Stimulated activated naive CD8-positive, alpha-beta T cell treated with anti-CD3 and anti-CD28 coated beads, Interleukin-15, amount 100 ng/mL, for 72 hours (primary cell): ENCODE results near the gene NRSN1.
A peak's percentile ranks its signal among the peaks of the same experiment; 100 is the strongest.
"Not testable (repeated sequence)": the region's sequence is repeated elsewhere in the genome, so short reads cannot be mapped to it uniquely, and the experiment has no call there.

Source experiments
- ATAC-seq: fragments of 150-1000 bp; cut with Tn5 transposase; 2 replicates; pipeline ENCODE4 v1.10.0; 2021; ENCODE audit warnings: mild to moderate bottlenecking, moderate library complexity
- DNase-seq, 2 donors: peaks; one replicate each; pipeline ENCODE4 v3.0.0; 2021 to 2022
- H3K27ac Mint-ChIP-seq, 2 donors: one replicate each; pipeline ENCODE4 v1.8.0; 2022; ENCODE audit warnings: mild to moderate bottlenecking in 2 of 2, mixed read lengths in 2 of 2, moderate library complexity in 2 of 2
- H3K27me3 Mint-ChIP-seq: one replicate; pipeline ENCODE4 v1.8.0; 2022; ENCODE audit warnings: mixed read lengths
- H3K4me1 Mint-ChIP-seq: one replicate; pipeline ENCODE4 v1.8.0; 2022; ENCODE audit warnings: mild to moderate bottlenecking, mixed read lengths
- H3K4me3 Mint-ChIP-seq, 2 donors: one replicate each; pipeline ENCODE4 v1.8.0; 2022; ENCODE audit warnings: mild to moderate bottlenecking in 2 of 2, mixed read lengths in 2 of 2, moderate library complexity in 1 of 2
- H3K9me3 Mint-ChIP-seq, 2 donors: one replicate each; pipeline ENCODE4 v1.8.0; 2022; ENCODE audit warnings: mixed read lengths in 2 of 2

NRSN1 gene

GRCh38 chr6:24122139-24122538 lies 3.9 kb upstream of the NRSN1 start:
- ATAC-seq (no peak), DNase-seq (no peak)
- H3K27me3 Mint-ChIP-seq, result peaks cover 32% of the 10 kb centered on the region
- H3K4me1 Mint-ChIP-seq, result no peaks in the 10 kb centered on the region
- H3K9me3 Mint-ChIP-seq, result peaks cover 7 to 9% of the 10 kb centered on the region in 2 donors
- no peak overlapping the region for H3K27ac Mint-ChIP-seq
- no peak overlapping the region for H3K4me3 Mint-ChIP-seq

- H3K4me1 Mint-ChIP-seq, result no peaks in the 10 kb centered on the region
- DNase-seq (peak in 1 of 2 donors; percentile 11), ATAC-seq (no peak)
- H3K27ac Mint-ChIP-seq, result no peak overlapping the region
- H3K4me3 Mint-ChIP-seq, result no peak overlapping the region
- H3K9me3 Mint-ChIP-seq, result peaks cover 7 to 9% of the 10 kb centered on the region in 2 donors
- peaks cover 33% of the 10 kb centered on the region for H3K27me3 Mint-ChIP-seq
Measured at GRCh38 chr6:24126586-24127192, 674 bp downstream of the NRSN1 start.

GRCh38 chr6:24127316-24127715 lies 1.3 kb downstream of the NRSN1 start:
- no peaks in the 10 kb centered on the region for H3K4me1 Mint-ChIP-seq
- H3K27ac Mint-ChIP-seq, result no peak overlapping the region
- DNase-seq (no peak), ATAC-seq (no peak)
- H3K27me3 Mint-ChIP-seq, result peaks cover 33% of the 10 kb centered on the region
- H3K9me3 Mint-ChIP-seq, result peaks cover 7 to 9% of the 10 kb centered on the region in 2 donors
- no peak overlapping the region for H3K4me3 Mint-ChIP-seq

- Mint-ChIP-seq H3K4me1 (no peaks in the 10 kb centered on the region), H3K4me3 (no peak overlapping the region), H3K9me3 (peaks cover 7 to 11% of the 10 kb centered on the region in 2 donors), H3K27me3 (peaks cover 5% of the 10 kb centered on the region), H3K27ac (no peak overlapping the region)
- ATAC-seq, result no peak
- no peak for DNase-seq
Measured at GRCh38 chr6:24131751-24132150, 5.7 kb downstream of the NRSN1 start.

GRCh38 chr6:24139080-24139479 lies 13.1 kb downstream of the NRSN1 start:
- no peak overlapping the region for H3K27ac Mint-ChIP-seq
- H3K27me3 Mint-ChIP-seq, result no peaks in the 10 kb centered on the region
- no peaks in the 10 kb centered on the region for H3K4me1 Mint-ChIP-seq
- no peak overlapping the region for H3K4me3 Mint-ChIP-seq
- peaks cover 4% of the 10 kb centered on the region in 2 donors for H3K9me3 Mint-ChIP-seq
- ATAC-seq (no peak), DNase-seq (no peak)

GRCh38 chr6:24139639-24140038 lies 13.6 kb downstream of the NRSN1 start:
- DNase-seq (no peak), ATAC-seq (no peak)
- H3K27ac Mint-ChIP-seq, result no peak overlapping the region
- H3K9me3 Mint-ChIP-seq, result peaks cover 0 to 4% of the 10 kb centered on the region in 2 donors
- no peaks in the 10 kb centered on the region for H3K27me3 Mint-ChIP-seq
- H3K4me3 Mint-ChIP-seq, result no peak overlapping the region
- H3K4me1 Mint-ChIP-seq, result no peaks in the 10 kb centered on the region

GRCh38 chr6:24140591-24140990 lies 14.6 kb downstream of the NRSN1 start:
- no peak for DNase-seq
- no peaks in the 10 kb centered on the region for H3K9me3 Mint-ChIP-seq
- no peak for ATAC-seq
- no peak overlapping the region for H3K27ac Mint-ChIP-seq
- no peaks in the 10 kb centered on the region for H3K27me3 Mint-ChIP-seq
- H3K4me1 Mint-ChIP-seq, result no peaks in the 10 kb centered on the region
- no peak overlapping the region for H3K4me3 Mint-ChIP-seq

- not testable (repeated sequence) for H3K27me3 Mint-ChIP-seq, H3K4me3 Mint-ChIP-seq, ATAC-seq, H3K9me3 Mint-ChIP-seq, DNase-seq, H3K27ac Mint-ChIP-seq, H3K4me1 Mint-ChIP-seq
Measured at GRCh38 chr6:24142733-24143132, 16.7 kb downstream of the NRSN1 start.

GRCh38 chr6:24145690-24146131 lies 19.7 kb downstream of the NRSN1 start:
- Mint-ChIP-seq H3K9me3 (no peaks in the 10 kb centered on the region), H3K4me3 (no peak overlapping the region), H3K27me3 (peaks cover 8% of the 10 kb centered on the region), H3K4me1 (no peaks in the 10 kb centered on the region), H3K27ac (no peak overlapping the region)
- ATAC-seq, result no peak
- no peak for DNase-seq

GRCh38 chr6:24146871-24147270 lies 20.9 kb downstream of the NRSN1 start:
- Mint-ChIP-seq H3K4me3 (no peak overlapping the region), H3K27me3 (peaks cover 8% of the 10 kb centered on the region), H3K4me1 (no peaks in the 10 kb centered on the region), H3K9me3 (peaks cover 0 to 7% of the 10 kb centered on the region in 2 donors), H3K27ac (no peak overlapping the region)
- DNase-seq (no peak), ATAC-seq (no peak)

GRCh38 chr6:24147511-24148153 lies 21.6 kb downstream of the NRSN1 start:
- peaks cover 8% of the 10 kb centered on the region for H3K27me3 Mint-ChIP-seq
- H3K4me1 Mint-ChIP-seq, result no peaks in the 10 kb centered on the region
- H3K9me3 Mint-ChIP-seq, result peaks cover 0 to 7% of the 10 kb centered on the region in 2 donors
- H3K4me3 Mint-ChIP-seq, result no peak overlapping the region
- no peak for DNase-seq
- H3K27ac Mint-ChIP-seq, result no peak overlapping the region
- ATAC-seq, result no peak

- Mint-ChIP-seq H3K27me3 (peaks cover 8% of the 10 kb centered on the region), H3K9me3 (peaks cover 0 to 7% of the 10 kb centered on the region in 2 donors), H3K4me1 (no peaks in the 10 kb centered on the region), H3K27ac (no peak overlapping the region), H3K4me3 (no peak overlapping the region)
- no peak for ATAC-seq
- no peak for DNase-seq
Measured at GRCh38 chr6:24148154-24148570, 22.1 kb downstream of the NRSN1 start.

- Mint-ChIP-seq H3K27me3 (peaks cover 8% of the 10 kb centered on the region), H3K27ac (no peak overlapping the region), H3K4me1 (no peaks in the 10 kb centered on the region), H3K9me3 (peaks cover 0 to 7% of the 10 kb centered on the region in 2 donors), H3K4me3 (no peak overlapping the region)
- DNase-seq (no peak), ATAC-seq (no peak)
Measured at GRCh38 chr6:24148684-24149083, 22.7 kb downstream of the NRSN1 start.

- DNase-seq (no peak), ATAC-seq (no peak)
- no peak overlapping the region for H3K27ac Mint-ChIP-seq
- H3K9me3 Mint-ChIP-seq, result peaks cover 0 to 7% of the 10 kb centered on the region in 2 donors
- no peak overlapping the region for H3K4me3 Mint-ChIP-seq
- peaks cover 8% of the 10 kb centered on the region for H3K27me3 Mint-ChIP-seq
- no peaks in the 10 kb centered on the region for H3K4me1 Mint-ChIP-seq
Measured at GRCh38 chr6:24149296-24149695, 23.3 kb downstream of the NRSN1 start.

- Mint-ChIP-seq H3K4me1 (no peaks in the 10 kb centered on the region), H3K4me3 (no peak overlapping the region), H3K9me3 (peaks cover 0 to 7% of the 10 kb centered on the region in 2 donors), H3K27ac (no peak overlapping the region), H3K27me3 (peaks cover 8% of the 10 kb centered on the region)
- ATAC-seq, result no peak
- no peak for DNase-seq
Measured at GRCh38 chr6:24149836-24150235, 23.8 kb downstream of the NRSN1 start.

- ATAC-seq, result no peak
- peaks cover 0 to 7% of the 10 kb centered on the region in 2 donors for H3K9me3 Mint-ChIP-seq
- H3K4me1 Mint-ChIP-seq, result no peaks in the 10 kb centered on the region
- no peak overlapping the region for H3K27ac Mint-ChIP-seq
- no peak overlapping the region for H3K4me3 Mint-ChIP-seq
- H3K27me3 Mint-ChIP-seq, result peaks cover 7% of the 10 kb centered on the region
- no peak for DNase-seq
Measured at GRCh38 chr6:24152014-24152413, 26.0 kb downstream of the NRSN1 start.
